LNCAP (cell line): ENCODE data around the gene WNT1.

Experiments used
- TF ChIP-seq, protein P1 (sequence below): fragments of 450-650 bp; IDR thresholded peaks from 2 replicates; pipeline ENCODE4 v1.5.1; 2017; ENCODE audit warnings: mild to moderate bottlenecking

The WNT1 gene

DNA sequence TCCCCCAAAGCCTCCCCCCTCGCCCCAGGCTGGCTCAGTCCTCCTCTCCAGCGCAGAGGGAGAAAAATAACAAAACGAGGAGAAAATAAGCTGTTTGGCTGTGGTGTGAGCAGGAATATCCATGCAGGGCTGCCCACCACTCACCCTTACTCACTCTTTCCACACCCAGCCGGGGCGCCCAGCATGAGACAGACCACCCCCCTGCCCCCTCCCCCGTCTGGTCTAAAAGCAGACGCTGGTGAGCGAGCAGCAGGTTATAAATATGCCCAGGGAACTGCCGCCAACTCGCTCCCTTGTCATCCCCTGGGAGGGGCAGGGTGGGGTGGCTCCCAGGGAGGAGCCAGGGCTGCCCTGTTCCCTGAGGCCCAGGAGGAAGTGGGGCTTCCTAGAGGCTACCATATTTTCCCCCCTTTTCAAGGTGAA lies 7.4 kb downstream of the WNT1 start:
- TF ChIP-seq, protein P1, sequence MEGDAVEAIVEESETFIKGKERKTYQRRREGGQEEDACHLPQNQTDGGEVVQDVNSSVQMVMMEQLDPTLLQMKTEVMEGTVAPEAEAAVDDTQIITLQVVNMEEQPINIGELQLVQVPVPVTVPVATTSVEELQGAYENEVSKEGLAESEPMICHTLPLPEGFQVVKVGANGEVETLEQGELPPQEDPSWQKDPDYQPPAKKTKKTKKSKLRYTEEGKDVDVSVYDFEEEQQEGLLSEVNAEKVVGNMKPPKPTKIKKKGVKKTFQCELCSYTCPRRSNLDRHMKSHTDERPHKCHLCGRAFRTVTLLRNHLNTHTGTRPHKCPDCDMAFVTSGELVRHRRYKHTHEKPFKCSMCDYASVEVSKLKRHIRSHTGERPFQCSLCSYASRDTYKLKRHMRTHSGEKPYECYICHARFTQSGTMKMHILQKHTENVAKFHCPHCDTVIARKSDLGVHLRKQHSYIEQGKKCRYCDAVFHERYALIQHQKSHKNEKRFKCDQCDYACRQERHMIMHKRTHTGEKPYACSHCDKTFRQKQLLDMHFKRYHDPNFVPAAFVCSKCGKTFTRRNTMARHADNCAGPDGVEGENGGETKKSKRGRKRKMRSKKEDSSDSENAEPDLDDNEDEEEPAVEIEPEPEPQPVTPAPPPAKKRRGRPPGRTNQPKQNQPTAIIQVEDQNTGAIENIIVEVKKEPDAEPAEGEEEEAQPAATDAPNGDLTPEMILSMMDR = no peak

DNA sequence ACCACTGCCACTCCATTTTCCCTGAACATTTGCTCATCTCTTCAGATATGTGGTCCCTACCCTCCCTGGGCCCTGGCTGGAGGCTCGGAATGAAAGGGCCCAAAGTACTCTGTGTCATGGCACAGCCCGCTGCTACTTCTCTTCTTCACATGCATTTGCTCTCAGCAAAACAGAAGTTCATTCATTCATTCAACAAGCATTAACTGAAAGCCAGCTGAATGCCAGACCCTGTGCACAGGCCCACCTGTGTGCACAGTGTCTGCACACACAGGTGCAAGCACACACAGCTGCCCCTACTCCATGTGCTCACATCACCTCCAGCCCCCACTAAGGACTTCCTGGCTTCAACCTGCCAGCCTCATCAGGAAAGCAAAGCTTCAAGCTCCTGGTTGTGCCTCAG lies 7.8 kb downstream of the WNT1 start:
- TF ChIP-seq, protein P1 = no peak

DNA sequence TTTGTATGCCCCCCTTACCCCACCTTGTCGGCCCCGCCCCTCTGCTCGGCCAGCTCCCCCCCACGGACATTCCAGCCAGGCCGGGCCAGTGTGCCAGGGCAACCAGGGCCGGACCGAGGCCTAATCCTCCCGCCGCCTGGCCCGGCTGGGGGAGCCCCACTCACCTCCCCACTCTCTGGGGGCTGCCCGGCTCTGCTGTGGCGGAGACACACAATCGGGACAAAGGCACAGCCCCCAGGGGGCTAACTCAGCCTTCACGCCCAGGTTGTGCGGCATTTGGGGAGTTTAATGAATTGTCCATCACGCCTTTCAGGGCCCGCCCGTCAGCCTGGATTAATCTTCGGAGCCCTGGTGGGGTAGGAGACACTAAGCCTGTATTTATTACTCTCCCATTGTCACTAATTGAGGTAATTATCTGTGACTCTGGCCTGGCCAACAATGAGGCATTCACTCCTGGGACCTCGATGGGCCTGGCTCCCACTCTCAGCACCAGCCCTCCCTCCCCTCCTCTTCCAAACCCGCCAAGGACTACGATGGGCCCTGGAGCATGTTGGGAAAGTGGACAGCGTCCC lies 8.7 kb downstream of the WNT1 start:
- TF ChIP-seq, protein P1 = no peak

DNA sequence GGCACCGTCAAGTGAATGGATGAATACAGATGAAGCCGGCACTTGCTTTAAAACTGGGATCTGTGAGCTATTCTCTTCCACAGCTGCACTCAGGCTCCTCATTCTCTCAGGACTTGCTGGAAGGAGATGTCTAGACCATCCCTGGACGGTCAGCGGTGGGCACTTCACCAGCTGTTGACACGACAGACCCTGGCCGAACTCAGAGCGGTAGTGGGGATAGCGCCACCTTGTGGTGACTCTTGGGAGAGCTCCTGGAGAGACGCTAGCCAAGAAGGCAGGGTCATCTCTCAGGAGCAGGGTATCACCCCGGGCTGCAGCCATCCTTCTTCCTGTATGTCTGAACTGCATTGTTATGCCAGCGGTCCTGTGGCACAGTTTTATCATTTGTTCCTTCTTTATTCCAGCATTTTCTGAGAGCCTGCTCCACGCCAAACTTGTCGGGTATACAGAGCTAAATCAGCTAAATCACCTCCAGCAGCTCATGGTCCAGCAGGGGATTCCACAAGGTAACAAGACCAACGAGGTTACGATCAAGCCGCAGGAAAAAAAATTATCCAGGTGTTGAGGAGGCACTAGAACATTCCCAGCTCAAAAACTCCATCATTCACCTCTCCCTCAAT lies 10.0 kb downstream of the WNT1 start:
- TF ChIP-seq, protein P1 = peak; percentile 98

DNA sequence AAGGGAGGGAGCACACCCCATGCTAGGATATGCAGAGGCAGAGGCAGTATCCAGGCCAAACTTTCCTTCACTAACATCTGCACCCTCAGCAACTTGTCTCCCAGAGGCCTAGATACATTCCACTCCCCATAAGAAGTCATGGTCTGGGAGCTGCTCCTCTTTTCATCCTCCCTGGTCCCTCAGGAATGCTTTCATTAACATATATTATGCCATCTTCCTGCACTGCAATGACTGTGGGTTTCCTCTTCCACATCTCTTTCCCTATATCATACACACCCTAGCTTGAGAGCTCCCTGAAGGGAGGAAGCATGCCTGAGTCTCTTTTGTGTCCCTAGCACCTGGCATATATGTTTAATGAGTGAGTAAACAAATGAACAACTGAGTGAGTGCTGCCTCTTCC lies 12.4 kb downstream of the WNT1 start:
- TF ChIP-seq, protein P1 = no peak

DNA sequence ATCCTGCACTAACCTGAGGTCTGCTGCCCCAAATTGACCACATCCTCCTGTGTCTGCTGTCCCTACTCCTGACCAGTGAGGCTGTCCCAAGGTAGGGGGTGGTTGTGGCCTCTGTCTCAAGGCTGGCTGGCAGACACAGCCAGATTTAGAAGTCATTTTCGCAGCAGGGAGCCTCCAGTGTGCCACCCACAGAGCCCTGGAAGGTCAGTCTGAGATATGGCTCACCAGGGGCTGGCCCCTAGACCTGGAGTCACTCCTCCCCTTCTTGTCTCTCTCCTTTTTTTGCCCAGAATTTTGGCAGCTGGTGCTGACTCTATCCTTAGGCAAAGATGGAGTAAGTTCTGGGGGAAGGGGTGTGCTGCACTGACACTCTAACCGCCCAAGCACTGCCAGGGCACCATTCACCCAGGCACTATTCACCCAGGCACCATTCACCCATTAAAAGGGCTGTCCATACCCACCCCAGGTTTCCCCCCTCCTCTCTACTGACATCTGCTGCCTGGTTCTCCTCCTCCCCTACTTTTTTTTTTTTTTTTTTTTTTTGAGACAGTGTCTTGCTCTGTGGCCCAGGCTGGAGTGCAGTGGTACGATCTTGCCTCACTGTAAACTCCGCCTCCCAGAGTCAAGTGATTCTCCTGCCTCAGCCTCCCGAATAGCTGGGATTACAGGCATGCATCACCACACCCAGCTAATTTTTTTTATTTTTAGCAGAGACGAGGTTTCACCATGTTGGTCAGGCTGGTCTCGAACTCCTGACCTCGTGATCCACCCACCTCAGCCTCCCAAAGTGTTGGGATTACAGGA lies 13.3 kb downstream of the WNT1 start:
- TF ChIP-seq, protein P1 = no peak

DNA sequence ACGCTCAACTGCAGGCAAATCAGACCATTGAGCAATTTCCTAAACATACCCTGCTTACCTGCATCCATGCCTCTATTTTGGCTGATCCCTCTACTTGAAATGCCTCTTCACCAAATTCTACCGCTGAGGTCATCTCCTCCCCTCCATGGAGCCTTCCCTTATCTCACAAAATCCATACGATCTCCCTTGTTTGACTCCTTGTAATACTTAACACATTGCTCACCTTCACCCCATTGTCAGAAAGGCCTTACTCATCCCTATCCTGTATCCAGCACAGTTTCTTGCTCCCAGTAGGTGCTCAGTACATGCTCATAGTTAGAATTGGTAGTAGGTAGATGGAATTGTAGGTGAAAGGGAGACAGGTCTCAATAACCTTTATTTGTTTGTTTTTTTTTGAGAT lies 15.7 kb downstream of the WNT1 start:
- TF ChIP-seq, protein P1 = no peak
